HCT116 (cell line): ENCODE data around the gene MTG2. TPM values are rescaled to one million over a fixed set of nuclear protein-coding genes. Genes with fewer than 3 reads are reported as not detected.
A peak's percentile ranks its signal among the peaks of the same experiment; 100 is the strongest.

Experiments used
- ATAC-seq: fragments of 200-7000 bp; cut with Tn5 transposase; 2 replicates; pipeline ENCODE4 v1.9.1; 2020; ENCODE audit warnings: mild to moderate bottlenecking, moderate library complexity
- Bru-seq: library from RNA; stranded (reverse); fragments of 400-500 nt; gene quantifications from one replicate; lab custom pipeline; 2021; lab: Mats Ljungman, UMichigan
- BruChase-seq, 2 experiments: library from RNA; stranded (reverse); fragments of 400-500 nt; gene quantifications; one replicate each; lab custom pipeline; 2021; lab: Mats Ljungman, UMichigan
- BruUV-seq: library from RNA; stranded (reverse); fragments of 400-500 nt; replicated peaks from 2 replicates; lab custom pipeline; 2021; lab: Mats Ljungman, UMichigan
- CTCF ChIA-PET: fragments of 300-600 bp; sonication (Branson Sonifier 250); formaldehyde crosslinking; loops from one replicate; lab custom pipeline; 2021; ENCODE audit warnings: antibody characterized with exemption; lab: Charles Lee
- POLR2A ChIA-PET: fragments of 300-600, 350-600 bp; sonication (Branson Sonifier 250); formaldehyde crosslinking; loops from one replicate; lab custom pipeline; 2021; ENCODE audit warnings: antibody characterized with exemption; lab: Charles Lee
- RAD21 ChIA-PET, 2 experiments: fragments of 300-600 bp; sonication (Branson Sonifier 250); formaldehyde crosslinking; loops; one replicate each; lab custom pipeline; 2023; ENCODE audit warnings: low total read pairs in 2 of 2; ENCODE audit not compliant: uncharacterized antibody in 2 of 2, unreplicated experiment in 2 of 2, low non-redundant PET in 1 of 2; lab: Charles Lee
- DNase-seq: peaks from one replicate; pipeline ENCODE4 v3.0.0-alpha.2; 2010; ENCODE audit warnings: low read depth, low spot score
- H2AFZ ChIP-seq: fragments of 200-600 bp; shearing (Covaris generic), sonication (generic); 2 replicates; pipeline ENCODE4 v1.6.1; 2017; ENCODE audit warnings: low read depth, mixed run types, mixed read lengths, antibody characterized with exemption, low read length; ENCODE audit not compliant: poor library complexity, severe bottlenecking
- H3K27ac ChIP-seq: 2 replicates; pipeline ENCODE4 v1.5.1; 2012; ENCODE audit warnings: low read depth, low read length
- H3K27me3 ChIP-seq: fragments of 200-600 bp; sonication (generic); 2 replicates; pipeline ENCODE4 v1.6.1; 2016; ENCODE audit warnings: mixed run types, low read length, mixed read lengths; ENCODE audit not compliant: insufficient read depth
- H3K36me3 ChIP-seq, 2 experiments: fragments of 200-500 bp in 1 of 2; fragments of 200-600 bp in 1 of 2; sonication (Bioruptor generic) in 1 of 2; sonication (generic) in 1 of 2; 2 replicates each; pipeline versions ENCODE4 v1.5.1 to v1.6.1; 2014 to 2016; ENCODE audit warnings: low read length in 2 of 2, inconsistent platforms in 1 of 2, mixed read lengths in 1 of 2, mixed run types in 1 of 2; ENCODE audit not compliant: insufficient read depth in 2 of 2, control insufficient read depth in 1 of 2
- H3K4me1 ChIP-seq, 2 experiments: fragments of 200-600 bp in 1 of 2; sonication (generic) in 1 of 2; 2 replicates each; pipeline versions ENCODE4 v1.5.1 to v1.6.1; 2012 to 2017; ENCODE audit warnings: low read length in 2 of 2, inconsistent platforms in 1 of 2, mild to moderate bottlenecking in 1 of 2, mixed read lengths in 1 of 2, mixed run types in 1 of 2, moderate library complexity in 1 of 2; ENCODE audit not compliant: insufficient read depth in 2 of 2, control insufficient read depth in 1 of 2
- H3K4me2 ChIP-seq: fragments of 200-600 bp; sonication (generic); 2 replicates; pipeline ENCODE4 v1.6.1; 2017; ENCODE audit warnings: mixed run types, low read length, mixed read lengths
- H3K4me3 ChIP-seq, 2 experiments: fragments of 200-600 bp in 1 of 2; sonication (generic) in 1 of 2; replicated peaks in 1 of 2; 2 replicates each; pipeline ENCODE4 v1.5.1; 2011 to 2016; ENCODE audit warnings: low read length in 2 of 2, control low read depth in 1 of 2, low read depth in 1 of 2, mild to moderate bottlenecking in 1 of 2, mixed read lengths in 1 of 2, mixed run types in 1 of 2
- H3K79me2 ChIP-seq: fragments of 200-600 bp; sonication (generic); 2 replicates; pipeline ENCODE4 v1.6.1; 2017; ENCODE audit warnings: mild to moderate bottlenecking, mixed run types, low read length, moderate library complexity, mixed read lengths; ENCODE audit not compliant: insufficient read depth
- H3K9ac ChIP-seq: fragments of 200-600 bp; sonication (generic); 2 replicates; pipeline ENCODE4 v1.6.1; 2016; ENCODE audit warnings: low read length, mixed read lengths
- H3K9me2 ChIP-seq: fragments of 200-600 bp; sonication (generic), shearing (Covaris generic); 2 replicates; pipeline ENCODE4 v1.6.1; 2017; ENCODE audit warnings: mixed run types, mild to moderate bottlenecking, moderate library complexity; ENCODE audit not compliant: insufficient read depth
- H3K9me3 ChIP-seq, 2 experiments: fragments of 200-500 bp in 1 of 2; fragments of 200-600 bp in 1 of 2; sonication (Bioruptor generic) in 1 of 2; sonication (generic) in 1 of 2; 2 replicates each; pipeline ENCODE4 v1.6.1; 2014 to 2017; ENCODE audit warnings: low read length in 2 of 2, mixed read lengths in 2 of 2, inconsistent platforms in 1 of 2, low read depth in 1 of 2, mild to moderate bottlenecking in 1 of 2, mixed run types in 1 of 2, moderate library complexity in 1 of 2; ENCODE audit not compliant: control insufficient read depth in 1 of 2, insufficient read depth in 1 of 2
- H4K20me1 ChIP-seq: fragments of 200-600 bp; sonication (generic), shearing (Covaris generic); 2 replicates; pipeline ENCODE4 v1.6.1; 2017; ENCODE audit warnings: mixed run types, mild to moderate bottlenecking, moderate library complexity; ENCODE audit not compliant: insufficient read depth
- CEBPB ChIP-seq: IDR thresholded peaks from 2 replicates; pipeline ENCODE4 v1.6.1; 2012; ENCODE audit warnings: low read depth
- EGR1 ChIP-seq: IDR thresholded peaks from 2 replicates; pipeline ENCODE4 v1.6.1; 2012; ENCODE audit warnings: low read depth
- ELF1 ChIP-seq: IDR thresholded peaks from 2 replicates; pipeline ENCODE4 v1.6.1; 2012; ENCODE audit warnings: low read depth, borderline replicate concordance
- EZH2 ChIP-seq: fragments of 200-600 bp; sonication (generic); IDR thresholded peaks from 2 replicates; pipeline ENCODE4 v1.6.1; 2017; ENCODE audit warnings: antibody characterized with exemption, mixed run types
- EZH2phosphoT487 ChIP-seq: fragments of 200-600 bp; IDR thresholded peaks from 2 replicates; pipeline ENCODE4 v1.6.1; 2018; ENCODE audit warnings: antibody characterized with exemption, borderline replicate concordance
- JUND ChIP-seq: IDR thresholded peaks from 2 replicates; pipeline ENCODE4 v1.6.1; 2012
- MAX ChIP-seq: IDR thresholded peaks from 2 replicates; pipeline ENCODE4 v1.6.1; 2012
- POLR2A ChIP-seq: IDR thresholded peaks from 2 replicates; pipeline ENCODE4 v1.7.0; 2011; ENCODE audit warnings: borderline replicate concordance; ENCODE audit not compliant: insufficient read depth, insufficient read length; ENCODE audit errors: extremely low read depth
- POLR2AphosphoS5 ChIP-seq: IDR thresholded peaks from 2 replicates; pipeline ENCODE4 v1.6.1; 2011; ENCODE audit warnings: mild to moderate bottlenecking, low read depth, low read length, moderate library complexity
- RAD21 ChIP-seq: IDR thresholded peaks from 2 replicates; pipeline ENCODE4 v1.6.1; 2012; ENCODE audit warnings: low read depth, mild to moderate bottlenecking
- REST ChIP-seq: IDR thresholded peaks from 2 replicates; pipeline ENCODE4 v1.6.1; 2012; ENCODE audit warnings: low read depth
- SIN3A ChIP-seq: IDR thresholded peaks from 2 replicates; pipeline ENCODE4 v1.6.1; 2012; ENCODE audit warnings: low read depth
- SP1 ChIP-seq: IDR thresholded peaks from 2 replicates; pipeline ENCODE4 v1.6.1; 2012; ENCODE audit warnings: low read depth
- SRF ChIP-seq: IDR thresholded peaks from 2 replicates; pipeline ENCODE4 v1.6.1; 2012; ENCODE audit warnings: low read depth
- TCF7L2 ChIP-seq: IDR thresholded peaks from 2 replicates; pipeline ENCODE4 v1.7.0; 2011; ENCODE audit warnings: borderline replicate concordance, inconsistent platforms; ENCODE audit not compliant: insufficient read depth, insufficient read length; ENCODE audit errors: extremely low read depth
- YY1 ChIP-seq: IDR thresholded peaks from 2 replicates; pipeline ENCODE4 v1.6.1; 2011; ENCODE audit warnings: low read length, low read depth, moderate library complexity, mild to moderate bottlenecking; ENCODE audit not compliant: insufficient replicate concordance; ENCODE audit errors: extremely low read depth
- ZBTB33 ChIP-seq: IDR thresholded peaks from 2 replicates; pipeline ENCODE4 v1.6.1; 2011; ENCODE audit warnings: mild to moderate bottlenecking, low read length, moderate library complexity; ENCODE audit not compliant: insufficient replicate concordance; ENCODE audit errors: extremely low read depth
- ZFX ChIP-seq: fragments of 450-650 bp; IDR thresholded peaks from 2 replicates; pipeline ENCODE4 v1.6.1; 2017
- ZNF274 ChIP-seq: fragments of 200-500 bp; sonication (Bioruptor generic); IDR thresholded peaks from 2 replicates; pipeline ENCODE4 v1.6.1; 2014; ENCODE audit warnings: mild to moderate bottlenecking, low read depth, low read length, inconsistent platforms
- intact Hi-C: fragments of 100-400 bp; cut with micrococcal nuclease; formaldehyde crosslinking; loops from 2 replicates; pipeline ENCODE4 v1.10.0; 2022
- long read RNA-seq: library from polyadenylated mRNA; unstranded; transcript quantifications from one replicate; pipeline ENCODE4 v2.0.0, GENCODE V29; 2021; ENCODE audit not compliant: unreplicated experiment
- polyA plus RNA-seq: library from polyadenylated mRNA; unstranded; fragments of >200 nt; gene quantifications from 2 replicates; pipeline ENCODE4 v1.2.1, GENCODE V29; 2012; ENCODE audit warnings: missing spikeins
- total RNA-seq: library from RNA; stranded (reverse); gene quantifications from one replicate; pipeline ENCODE4 v1.2.1, GENCODE V29; 2021; ENCODE audit not compliant: unreplicated experiment

The MTG2 gene
- total RNA-seq (43.3 TPM), Bru-seq, nascent RNA (percentile 83 among the genes with signal in this experiment), BruChase-seq, experiment 1, labeled RNA remaining after a 6-hour chase (percentile 82 among the genes with signal in this experiment), BruChase-seq, experiment 2, labeled RNA remaining after a 2-hour chase (percentile 85 among the genes with signal in this experiment)
- polyA plus RNA-seq, result 24.6 and 28.4 TPM in 2 replicates
- long read RNA-seq, transcript MTG2-210 (2 exons, 590 nt), result minor isoform, 5 of 79 reads
- long read RNA-seq, transcript MTG2-201 (7 exons, 2,929 nt), result major isoform, 15 of 79 reads
- long read RNA-seq, partial matches to known transcripts, result 37 of 79 reads
- long read RNA-seq, other reads (novel, unspliced or antisense), result 22 of 79 reads

GRCh38 chr20:62182469-62183425 is at the start of gene MTG2:
Gene MTG2, plus strand, starts transcription at chr20:62183028. Its CDS starts 10,393 bp downstream, at chr20:62193421.
- RAD21 ChIA-PET, result no interaction called here
- intact Hi-C loops, result loop anchor here (2.0 kb wide), 1 partner anchor 22 kb away; no protein-coding TSS in a partner anchor
- CTCF ChIA-PET, result no interaction called here
- no peaks in the 10 kb centered on the region for H4K20me1 ChIP-seq
- H2AFZ ChIP-seq, result no peak within 1 kb of the TSS
- peak within 1 kb of the TSS; percentile 99 for H3K9ac ChIP-seq
- H3K36me3 ChIP-seq, result peaks cover 0 to 2% of the 10 kb centered on the region in 2 experiments; a peak in 2 of 4 replicates
- peak within 1 kb of the TSS; percentile 78 for H3K4me2 ChIP-seq
- BruUV-seq, result no TSS peak
- ATAC-seq (peak; percentile 95), DNase-seq (peak; percentile 89)
- no peaks in the 10 kb centered on the region for H3K9me3 ChIP-seq
- H3K4me3 ChIP-seq, result peak within 1 kb of the TSS; percentile 68 to 84
- H3K27me3 ChIP-seq, result no peaks in the 10 kb centered on the region
- H3K4me1 ChIP-seq, result peaks cover 6 to 17% of the 10 kb centered on the region in 2 experiments; a peak in 3 of 4 replicates
- no peaks in the 10 kb centered on the region for H3K9me2 ChIP-seq
- POLR2A ChIA-PET, result no interaction called here
- peak within 1 kb of the TSS; percentile 92 for H3K27ac ChIP-seq
- peaks cover 59% of the 10 kb centered on the region for H3K79me2 ChIP-seq
- TF ChIP-seq POLR2AphosphoS5 (peak; percentile 97), SRF (peak; percentile 90), TCF7L2 (no peak), ZNF274 (no peak), REST (no peak), POLR2A (peak; percentile 87), EGR1 (0 out of 2 replicates have a peak, but pooled peaks have one; percentile 33), ELF1 (peak; percentile 77), ZBTB33 (no peak), SIN3A (peak; percentile 88), MAX (peak; percentile 75), YY1 (no peak), JUND (0 out of 2 replicates have a peak, but pooled peaks have one; percentile 1), CEBPB (no peak), EZH2 (no peak), RAD21 (peak; percentile 20; the same call in 1 of the 2 replicates), SP1 (no peak; the same call in 1 of the 2 replicates), ZFX (peak; percentile 93; the same call in 1 of the 2 replicates), EZH2phosphoT487 (no peak)
